SU-DHL-6 (cell line): ENCODE results near the gene SLC44A3.

Experiments used
- H2AFZ ChIP-seq: fragments of 200-600 bp; sonication (generic); 2 replicates; pipeline ENCODE4 v1.6.1; 2014; ENCODE audit warnings: low read depth, mild to moderate bottlenecking, moderate library complexity, mixed read lengths, antibody characterized with exemption, low read length; ENCODE audit not compliant: severe bottlenecking
- H3F3A ChIP-seq: fragments of 200-600 bp; shearing (Covaris generic); 2 replicates; pipeline ENCODE4 v1.6.0; 2016; ENCODE audit warnings: antibody characterized with exemption, mild to moderate bottlenecking; ENCODE audit not compliant: insufficient read depth
- H3K27ac ChIP-seq: fragments of 200-600 bp; sonication (generic); 2 replicates; pipeline ENCODE4 v1.5.1; 2016; ENCODE audit warnings: low read depth, mild to moderate bottlenecking, low read length, moderate library complexity, mixed read lengths
- H3K27me3 ChIP-seq: fragments of 200-600 bp; sonication (generic), shearing (Covaris generic); 2 replicates; pipeline ENCODE4 v1.6.0; 2014; ENCODE audit warnings: mild to moderate bottlenecking, low read length
- H3K36me3 ChIP-seq: fragments of 200-600 bp; sonication (generic); 2 replicates; pipeline ENCODE4 v1.6.1; 2014; ENCODE audit warnings: mild to moderate bottlenecking, low read length, mixed read lengths
- H3K4me2 ChIP-seq: fragments of 300-600, 200-600 bp; shearing (Covaris generic), sonication (generic); 2 replicates; pipeline ENCODE4 v1.6.0; 2014; ENCODE audit warnings: low read length, low read depth, mild to moderate bottlenecking; ENCODE audit not compliant: poor library complexity, severe bottlenecking
- H3K4me3 ChIP-seq: fragments of 200-600 bp; sonication (generic); 2 replicates; pipeline ENCODE4 v1.5.1; 2014; ENCODE audit warnings: antibody characterized with exemption, low read length, mild to moderate bottlenecking, mixed read lengths; ENCODE audit not compliant: insufficient read depth, poor library complexity, severe bottlenecking
- H3K79me2 ChIP-seq: fragments of 200-600 bp; sonication (generic); 2 replicates; pipeline ENCODE4 v1.6.1; 2014; ENCODE audit warnings: mild to moderate bottlenecking, low read length, moderate library complexity; ENCODE audit not compliant: insufficient read depth
- H3K9ac ChIP-seq: fragments of 200-600 bp; sonication (generic); 2 replicates; pipeline ENCODE4 v1.7.0; 2014; ENCODE audit warnings: mild to moderate bottlenecking, low read length
- H3K9me2 ChIP-seq: fragments of 200-600 bp; sonication (generic); replicated peaks from 2 replicates; pipeline ENCODE4 v1.6.1; 2014; ENCODE audit warnings: low read length; ENCODE audit not compliant: insufficient read depth
- H3K9me3 ChIP-seq: fragments of 200-600 bp; sonication (generic); 2 replicates; pipeline ENCODE4 v1.6.1; 2014; ENCODE audit warnings: low read length, mixed read lengths; ENCODE audit not compliant: insufficient read depth
- H4K20me1 ChIP-seq: fragments of 200-600 bp; sonication (generic); 2 replicates; pipeline ENCODE4 v1.6.1; 2014; ENCODE audit warnings: low read depth, mild to moderate bottlenecking, antibody characterized with exemption, low read length, moderate library complexity, mixed read lengths
- EZH2phosphoT487 ChIP-seq: fragments of 200-600 bp; sonication (generic), shearing (Covaris generic); conservative IDR thresholded peaks from 2 replicates; pipeline ENCODE4 v1.6.1; 2018; ENCODE audit warnings: mild to moderate bottlenecking, antibody characterized with exemption, low read length, moderate library complexity, mixed read lengths
- TF ChIP-seq, protein P1 (sequence below): fragments of 200-600 bp; sonication (generic); IDR thresholded peaks from one replicate; pipeline ENCODE4 v1.5.1; 2017; ENCODE audit warnings: antibody characterized with exemption, mild to moderate bottlenecking, low read length, moderate library complexity; ENCODE audit not compliant: insufficient read depth, poor library complexity, severe bottlenecking

The SLC44A3 gene

DNA sequence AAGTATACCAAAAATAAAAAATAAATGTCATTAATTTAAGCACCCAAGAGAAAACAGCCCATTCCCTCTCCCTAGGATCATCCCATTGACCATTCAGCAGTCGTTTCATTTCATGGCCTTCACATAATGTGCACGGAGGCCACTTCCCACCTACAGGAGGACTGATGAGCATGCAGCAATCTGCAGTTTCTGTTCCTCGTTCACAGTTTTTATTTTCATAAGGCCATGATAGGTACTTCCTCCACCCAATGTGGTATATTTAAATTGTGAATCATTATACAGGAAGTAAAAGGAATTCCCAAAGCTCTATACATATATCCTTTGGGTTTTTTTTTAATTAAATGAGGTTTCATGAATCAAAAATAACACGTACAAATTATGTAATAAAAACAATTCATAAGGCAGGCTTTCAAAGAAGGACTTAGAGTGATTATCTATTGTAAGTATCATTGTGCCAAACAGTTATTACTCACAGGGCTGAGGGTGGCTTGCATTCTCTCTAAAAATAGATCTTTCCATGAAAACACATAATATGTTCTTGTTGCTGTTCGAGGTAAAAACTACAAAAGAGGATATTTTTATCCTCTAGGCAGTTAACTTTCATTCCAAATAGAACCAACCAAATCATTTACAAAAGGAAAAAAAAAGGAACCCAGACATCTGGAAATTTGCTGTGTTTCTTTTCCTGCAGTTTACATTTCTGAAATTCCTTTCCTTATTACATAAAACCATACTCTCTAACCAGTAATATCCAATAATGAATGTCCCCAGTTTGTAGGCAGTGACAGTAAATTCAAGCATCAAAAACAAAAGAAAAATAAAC is 27.5 kb upstream of the SLC44A3 start:
- no peak overlapping the region for H3K4me2 ChIP-seq
- no peaks in the 10 kb centered on the region for H3K9me3 ChIP-seq
- TF ChIP-seq, protein P1, sequence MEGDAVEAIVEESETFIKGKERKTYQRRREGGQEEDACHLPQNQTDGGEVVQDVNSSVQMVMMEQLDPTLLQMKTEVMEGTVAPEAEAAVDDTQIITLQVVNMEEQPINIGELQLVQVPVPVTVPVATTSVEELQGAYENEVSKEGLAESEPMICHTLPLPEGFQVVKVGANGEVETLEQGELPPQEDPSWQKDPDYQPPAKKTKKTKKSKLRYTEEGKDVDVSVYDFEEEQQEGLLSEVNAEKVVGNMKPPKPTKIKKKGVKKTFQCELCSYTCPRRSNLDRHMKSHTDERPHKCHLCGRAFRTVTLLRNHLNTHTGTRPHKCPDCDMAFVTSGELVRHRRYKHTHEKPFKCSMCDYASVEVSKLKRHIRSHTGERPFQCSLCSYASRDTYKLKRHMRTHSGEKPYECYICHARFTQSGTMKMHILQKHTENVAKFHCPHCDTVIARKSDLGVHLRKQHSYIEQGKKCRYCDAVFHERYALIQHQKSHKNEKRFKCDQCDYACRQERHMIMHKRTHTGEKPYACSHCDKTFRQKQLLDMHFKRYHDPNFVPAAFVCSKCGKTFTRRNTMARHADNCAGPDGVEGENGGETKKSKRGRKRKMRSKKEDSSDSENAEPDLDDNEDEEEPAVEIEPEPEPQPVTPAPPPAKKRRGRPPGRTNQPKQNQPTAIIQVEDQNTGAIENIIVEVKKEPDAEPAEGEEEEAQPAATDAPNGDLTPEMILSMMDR: no peak
- no peak for TF ChIP-seq EZH2phosphoT487
- no peaks in the 10 kb centered on the region for H3K36me3 ChIP-seq
- H3K9me2 ChIP-seq: no peaks in the 10 kb centered on the region
- no peaks in the 10 kb centered on the region for H3K27me3 ChIP-seq
- no peaks in the 10 kb centered on the region for H3F3A ChIP-seq
- H3K9ac ChIP-seq: no peak overlapping the region
- H3K79me2 ChIP-seq: no peaks in the 10 kb centered on the region
- no peaks in the 10 kb centered on the region for H4K20me1 ChIP-seq
- no peak overlapping the region for H3K4me3 ChIP-seq
- H3K27ac ChIP-seq: no peak overlapping the region
- no peak overlapping the region for H2AFZ ChIP-seq

- Histone ChIP-seq H3F3A (no peaks in the 10 kb centered on the region), H3K4me2 (no peak overlapping the region), H3K27ac (no peak overlapping the region), H2AFZ (no peak overlapping the region), H3K79me2 (no peaks in the 10 kb centered on the region), H3K4me3 (no peak overlapping the region), H3K9ac (no peak overlapping the region), H3K36me3 (no peaks in the 10 kb centered on the region), H3K9me2 (no peaks in the 10 kb centered on the region), H4K20me1 (no peaks in the 10 kb centered on the region), H3K27me3 (no peaks in the 10 kb centered on the region), H3K9me3 (no peaks in the 10 kb centered on the region)
- TF ChIP-seq, protein P1: no peak
- TF ChIP-seq EZH2phosphoT487: no peak
These were observed 26.9 kb upstream of the SLC44A3 start for GRCh38 chr1:94793296-94793656.

GRCh38 chr1:94795434-94795833 is 24.7 kb upstream of the SLC44A3 start:
- Histone ChIP-seq H3K9ac (no peak overlapping the region), H3K4me3 (no peak overlapping the region), H3K9me3 (no peaks in the 10 kb centered on the region), H3K36me3 (no peaks in the 10 kb centered on the region), H3K79me2 (no peaks in the 10 kb centered on the region), H3K9me2 (no peaks in the 10 kb centered on the region), H3K27ac (no peak overlapping the region), H3K27me3 (no peaks in the 10 kb centered on the region), H2AFZ (no peak overlapping the region), H4K20me1 (no peaks in the 10 kb centered on the region), H3F3A (no peaks in the 10 kb centered on the region), H3K4me2 (peak overlapping the region; percentile 3)
- no peak for TF ChIP-seq EZH2phosphoT487
- TF ChIP-seq, protein P1: no peak
